GM21360 (cell line): ENCODE measurements around the gene CNGA1.
A peak's percentile ranks its signal among the peaks of the same experiment; 100 is the strongest.
"Not testable (repeated sequence)": the region's sequence is repeated elsewhere in the genome, so short reads cannot be mapped to it uniquely, and the experiment has no call there.

Experiments used
- ATAC-seq: cut with Tn5 transposase; IDR thresholded peaks from one replicate; pipeline ENCODE4 v1.9.1; 2021; ENCODE audit warnings: mild to moderate bottlenecking, moderate library complexity; ENCODE audit not compliant: unreplicated experiment

The CNGA1 gene

DNA sequence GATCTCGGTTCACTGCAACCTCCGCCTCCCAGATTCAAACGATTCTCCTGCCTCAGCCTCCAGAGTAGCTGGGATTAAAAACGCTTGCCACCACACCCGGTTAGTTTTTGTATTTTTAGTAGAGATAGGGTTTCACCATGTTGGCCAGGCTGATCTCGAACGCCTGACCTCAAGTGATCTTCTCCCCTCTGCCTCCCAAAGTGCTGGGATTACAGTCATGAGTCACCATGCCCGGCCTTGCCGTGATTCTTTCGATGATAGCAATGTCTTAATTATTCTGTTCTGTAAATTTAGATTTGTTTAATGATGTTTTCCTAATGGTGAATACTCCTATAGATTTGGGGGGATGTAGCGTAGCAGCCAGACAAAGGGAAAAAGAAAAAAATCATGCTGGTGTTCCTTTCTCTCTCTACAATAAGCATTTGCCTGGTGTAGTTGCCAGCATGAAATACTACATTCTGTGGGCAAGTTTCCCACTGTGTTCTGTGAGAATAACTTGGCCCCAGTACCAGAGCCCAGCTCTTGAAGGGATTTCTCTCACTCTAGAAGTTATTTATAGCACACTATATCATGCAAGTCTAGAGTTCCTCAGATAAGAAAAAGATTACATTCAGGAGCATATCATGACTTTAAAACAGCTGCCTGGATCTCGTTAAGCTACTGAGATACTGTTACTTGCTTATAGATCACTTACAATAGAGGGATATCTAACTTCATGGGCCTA is 15.5 kb upstream of the CNGA1 start:
- ATAC-seq, result no peak

DNA sequence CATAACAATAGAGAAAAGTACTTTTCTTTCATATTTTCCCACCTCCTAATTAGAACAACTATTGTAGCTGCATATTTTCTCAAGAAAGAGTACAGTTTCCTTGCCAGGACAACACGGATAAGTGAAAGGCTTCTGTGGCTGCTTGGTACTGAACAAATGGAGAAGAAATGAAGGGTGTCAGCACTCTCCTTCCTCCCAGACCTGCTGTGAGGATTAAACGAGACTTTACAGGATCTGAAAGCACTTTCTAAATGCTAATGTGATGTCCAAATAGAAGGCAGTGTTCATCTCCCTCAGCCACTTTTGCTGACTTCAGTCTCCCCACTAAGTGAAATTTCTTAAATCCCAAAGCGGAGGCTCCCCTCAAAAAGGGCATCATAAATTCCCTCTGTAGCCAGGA is 14.0 kb upstream of the CNGA1 start:
- ATAC-seq, result no peak

DNA sequence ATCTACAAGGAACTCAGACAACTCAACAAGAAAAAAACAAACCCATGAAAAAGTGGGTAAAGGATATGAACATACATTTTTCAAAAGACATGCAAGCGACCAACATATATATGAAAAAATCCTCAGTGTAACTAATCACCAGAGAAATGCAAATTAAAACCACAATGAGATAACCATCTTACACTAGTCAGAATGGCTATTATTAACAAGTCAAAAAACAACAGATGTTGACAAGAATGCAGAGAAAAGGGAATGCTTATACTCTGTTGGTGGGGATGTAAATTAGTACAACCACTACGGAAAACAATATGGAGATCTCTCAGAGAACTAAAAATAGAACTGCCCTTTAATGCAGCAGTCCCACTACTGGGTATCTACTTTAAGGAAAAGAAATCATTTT is 12.2 kb upstream of the CNGA1 start:
- peak; percentile 64 for ATAC-seq

DNA sequence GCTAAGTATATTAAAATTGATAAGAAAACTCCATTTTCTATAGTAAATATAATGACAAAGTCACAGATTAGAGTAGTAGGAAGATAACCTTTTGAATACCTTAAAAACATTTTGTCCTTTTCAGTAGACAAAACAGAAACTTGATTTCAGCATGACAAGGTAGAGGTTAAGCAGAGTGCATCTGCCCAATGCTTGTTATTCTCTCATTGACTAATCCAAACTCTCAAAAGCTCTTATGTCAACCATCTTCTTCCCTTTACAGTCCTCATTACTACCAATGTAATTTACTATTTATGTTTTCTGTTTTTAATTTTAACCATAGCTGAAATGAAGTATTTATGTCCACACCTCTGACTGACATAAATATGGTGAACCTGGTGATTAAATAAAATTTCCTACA is 11.2 kb upstream of the CNGA1 start:
- peak; percentile 82 for ATAC-seq

DNA sequence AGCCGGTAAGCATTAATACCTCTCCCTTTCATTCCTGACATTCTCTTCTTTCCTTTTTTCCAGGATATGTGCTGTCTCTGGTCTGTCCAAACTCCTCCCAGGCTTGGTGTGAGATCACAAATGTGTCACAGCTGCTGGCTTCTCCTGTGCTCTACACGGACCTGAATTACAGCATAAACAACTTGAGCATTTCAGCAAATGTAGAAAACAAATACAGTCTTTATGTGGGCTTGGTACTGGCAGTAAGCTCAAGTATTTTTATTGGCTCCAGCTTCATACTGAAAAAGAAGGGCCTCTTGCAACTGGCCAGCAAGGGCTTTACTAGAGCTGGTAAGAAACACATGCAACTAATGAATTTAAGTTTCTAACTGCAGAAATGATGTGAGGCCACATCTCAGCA is 8.5 kb upstream of the CNGA1 start:
- no peak for ATAC-seq

DNA sequence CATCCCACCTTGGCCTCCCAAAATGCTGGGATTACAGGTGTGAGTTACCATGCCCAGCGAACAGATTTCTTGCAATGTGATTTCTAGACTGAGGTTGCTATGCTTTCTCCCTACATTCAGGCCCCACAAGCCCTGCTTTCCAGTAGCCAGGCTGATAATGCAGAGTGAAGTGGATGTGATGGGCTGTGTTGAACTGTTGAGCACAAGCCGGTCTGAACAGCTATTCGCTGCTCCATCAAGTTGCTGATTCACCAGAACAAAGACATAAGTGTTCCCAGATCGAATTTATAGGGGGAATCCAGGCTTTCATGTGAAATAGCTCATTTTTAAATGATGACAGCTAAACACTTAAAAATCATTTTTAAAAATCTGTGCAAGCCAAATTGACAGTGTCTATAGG is 8.0 kb upstream of the CNGA1 start:
- ATAC-seq, result no peak

DNA sequence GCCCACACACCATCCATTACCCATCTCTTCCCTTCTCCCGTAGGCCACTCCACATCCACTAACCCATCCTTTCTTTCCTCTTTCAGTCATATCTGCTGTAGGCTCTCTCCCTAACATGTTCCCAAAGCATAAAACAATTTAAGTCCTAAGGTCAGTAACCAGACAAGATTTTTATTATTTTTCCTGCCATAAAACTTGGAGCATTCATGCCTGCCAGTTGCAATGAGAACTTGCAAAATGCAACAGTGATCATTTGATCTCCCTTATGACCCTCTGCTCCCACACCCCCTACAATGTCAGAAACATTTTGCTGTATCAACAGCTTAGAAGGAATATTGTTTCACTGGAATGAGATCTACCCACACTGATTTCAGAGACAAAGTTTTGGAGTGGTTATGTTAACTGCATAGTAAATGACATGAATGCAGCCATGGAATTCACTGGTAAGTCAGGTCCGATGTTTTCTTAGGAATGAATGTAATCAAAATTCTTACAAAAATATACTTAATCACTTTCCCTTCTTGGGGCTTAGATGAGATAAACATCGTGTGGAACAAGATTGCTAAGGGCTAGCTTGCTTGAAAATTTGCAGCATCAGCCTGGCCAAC is 5.8 kb upstream of the CNGA1 start:
- no peak for ATAC-seq

DNA sequence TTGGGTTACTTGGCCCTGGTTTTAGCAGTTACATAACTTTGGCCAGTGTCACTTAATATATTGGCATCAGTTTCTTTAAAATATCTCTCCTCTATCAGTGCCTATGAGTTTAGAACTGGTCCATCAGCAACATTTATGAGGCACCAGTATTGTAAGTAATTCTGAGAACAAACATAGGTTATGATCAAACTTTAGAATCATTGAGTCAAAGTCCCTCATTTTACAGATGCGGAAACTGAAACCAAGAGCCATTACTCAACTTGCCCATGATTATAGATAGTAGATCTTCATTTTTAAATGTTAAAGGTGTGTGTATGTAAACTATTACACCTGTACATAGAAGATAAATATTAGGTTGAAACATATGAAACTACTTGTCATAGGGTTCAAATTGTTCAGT is 4.6 kb upstream of the CNGA1 start:
- ATAC-seq, result no peak

DNA sequence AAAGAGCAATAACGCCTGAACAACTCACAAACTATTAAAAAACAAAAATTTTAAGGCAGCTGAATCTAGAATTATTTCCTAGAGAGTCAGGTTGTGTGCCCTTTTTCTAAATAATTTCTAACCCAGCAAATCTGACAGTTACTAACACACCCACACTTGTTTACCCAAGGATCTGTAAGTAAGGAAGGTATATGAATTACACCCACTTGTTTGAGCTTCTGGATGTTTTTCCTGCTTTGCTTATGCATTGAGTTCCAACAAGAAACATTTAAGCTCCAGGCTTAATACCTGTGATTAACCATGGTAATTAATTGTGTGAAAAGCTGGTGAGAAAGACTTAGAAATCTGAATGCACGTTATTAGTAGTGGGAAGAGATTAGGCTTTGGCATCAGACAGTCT is 1.6 kb upstream of the CNGA1 start:
- ATAC-seq, result no peak

DNA sequence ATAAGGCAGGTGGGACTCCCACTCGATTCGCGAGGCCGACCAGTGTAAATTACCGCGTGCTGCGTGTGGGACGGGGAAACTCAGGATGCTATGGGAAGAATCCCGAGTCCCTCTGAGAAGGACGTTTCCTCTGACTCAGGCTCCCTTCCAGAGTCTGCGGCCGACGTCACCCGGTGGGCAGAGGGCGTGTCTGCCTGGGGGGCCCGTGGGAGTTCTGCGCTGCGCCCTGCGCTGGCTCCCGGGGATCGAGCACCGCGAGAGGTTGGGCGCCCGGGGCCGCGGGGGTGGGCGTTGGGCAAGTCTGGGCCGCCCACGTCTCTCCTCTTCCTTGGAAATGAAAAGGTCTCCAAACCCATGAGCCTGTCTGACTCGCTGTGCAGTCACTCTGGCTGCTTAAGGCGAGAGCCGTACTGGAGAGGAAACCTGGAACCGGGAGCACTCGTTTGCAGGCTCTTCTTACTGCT is 659 bp upstream of the CNGA1 start:
- ATAC-seq, result no peak

DNA sequence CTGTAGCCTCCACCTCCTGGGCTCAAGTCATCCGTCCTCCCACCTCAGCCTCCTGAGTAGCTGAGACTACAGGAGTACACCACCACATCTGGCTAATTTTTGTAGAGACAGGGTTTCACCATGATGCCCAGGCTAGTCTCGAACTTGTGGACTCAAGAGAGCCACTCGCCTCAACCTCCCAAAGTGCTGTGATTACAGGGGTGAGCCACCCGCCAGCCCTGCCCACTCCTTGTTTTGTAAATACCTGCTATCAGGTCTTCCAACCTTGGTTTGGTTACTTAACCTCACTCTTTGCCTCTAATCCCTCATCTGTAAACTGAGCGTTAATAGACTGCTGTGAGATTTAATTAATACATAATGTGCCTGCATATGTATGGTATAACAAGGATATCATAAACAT is 803 bp downstream of the CNGA1 start:
- ATAC-seq, result no peak

DNA sequence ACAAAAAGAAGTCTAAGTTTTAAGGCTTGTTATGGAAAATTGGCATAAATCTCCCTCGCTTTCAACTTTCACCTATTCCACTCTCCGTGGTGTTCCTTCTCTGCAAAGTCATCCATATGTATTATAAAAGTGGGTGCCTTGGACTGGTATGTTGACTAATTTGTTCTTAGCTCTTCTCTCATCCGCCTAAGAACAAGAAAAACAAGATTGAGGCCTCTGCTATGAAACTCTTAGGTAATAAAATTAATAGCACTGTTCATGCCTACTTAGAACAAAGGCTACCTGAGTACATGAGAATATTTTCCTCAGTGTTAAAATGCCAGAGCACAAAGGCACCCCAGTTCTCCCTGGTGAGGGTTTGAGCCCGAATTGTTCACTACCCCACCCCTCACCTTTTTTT is 1.3 kb downstream of the CNGA1 start:
- ATAC-seq, result no peak

DNA sequence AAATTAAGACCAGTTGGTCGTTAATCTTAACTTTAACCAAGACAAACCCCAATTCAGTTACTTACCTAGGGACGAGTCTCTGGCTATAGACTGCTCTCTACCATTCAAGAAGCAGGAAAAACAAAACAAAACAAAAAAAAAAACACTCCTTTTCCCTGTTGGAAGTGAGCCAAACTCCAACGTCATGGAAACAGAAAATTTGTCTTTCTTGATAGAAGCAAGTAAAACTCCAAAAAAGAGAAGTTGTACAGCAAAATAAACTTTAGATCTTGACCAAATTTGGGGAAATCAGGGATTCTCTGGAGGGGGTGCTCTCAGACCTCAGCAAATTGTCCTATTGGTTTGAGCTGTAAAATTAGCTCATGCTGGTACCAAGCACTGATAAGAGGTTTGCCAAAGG is 3.7 kb downstream of the CNGA1 start:
- no peak for ATAC-seq

DNA sequence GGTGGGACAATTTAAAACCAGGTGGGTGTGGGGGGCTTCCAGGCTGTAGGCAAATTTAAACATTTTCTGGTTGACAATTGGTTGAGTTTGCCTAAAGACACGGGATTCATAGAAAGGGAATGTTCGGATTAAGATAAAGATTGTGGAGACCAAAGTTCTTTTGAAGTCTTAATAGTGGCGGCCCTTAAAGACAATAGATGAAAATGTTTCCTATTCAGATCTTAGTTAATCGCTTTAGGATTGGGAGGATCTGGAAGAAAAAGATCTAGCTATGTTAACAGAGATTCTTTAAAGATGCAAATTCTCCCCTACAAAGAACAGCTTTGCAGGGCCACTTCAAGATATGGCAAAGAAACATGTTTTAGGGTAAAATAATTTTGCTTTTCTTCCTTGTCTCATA is 4.8 kb downstream of the CNGA1 start:
- ATAC-seq, result no peak

DNA sequence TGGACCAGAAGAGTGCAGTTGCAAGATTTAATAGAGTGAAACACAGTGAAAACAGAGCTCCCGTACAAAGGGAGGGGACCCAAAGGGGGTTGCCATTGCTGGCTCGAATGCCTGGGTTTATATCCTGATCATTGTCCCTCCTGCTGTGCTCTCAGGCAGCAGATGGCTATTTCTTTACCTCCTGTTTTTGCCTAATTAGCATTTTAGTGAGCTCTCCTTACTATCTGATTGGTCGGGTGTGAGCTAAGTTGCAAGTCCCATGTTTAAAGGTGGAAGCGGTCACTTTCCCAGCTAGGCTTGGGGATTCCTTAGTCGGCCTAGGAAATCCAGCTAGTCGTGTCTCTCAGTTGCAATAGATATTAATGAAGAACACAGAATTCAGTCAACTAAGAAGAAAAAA is 5.6 kb downstream of the CNGA1 start:
- not testable (repeated sequence) for ATAC-seq

DNA sequence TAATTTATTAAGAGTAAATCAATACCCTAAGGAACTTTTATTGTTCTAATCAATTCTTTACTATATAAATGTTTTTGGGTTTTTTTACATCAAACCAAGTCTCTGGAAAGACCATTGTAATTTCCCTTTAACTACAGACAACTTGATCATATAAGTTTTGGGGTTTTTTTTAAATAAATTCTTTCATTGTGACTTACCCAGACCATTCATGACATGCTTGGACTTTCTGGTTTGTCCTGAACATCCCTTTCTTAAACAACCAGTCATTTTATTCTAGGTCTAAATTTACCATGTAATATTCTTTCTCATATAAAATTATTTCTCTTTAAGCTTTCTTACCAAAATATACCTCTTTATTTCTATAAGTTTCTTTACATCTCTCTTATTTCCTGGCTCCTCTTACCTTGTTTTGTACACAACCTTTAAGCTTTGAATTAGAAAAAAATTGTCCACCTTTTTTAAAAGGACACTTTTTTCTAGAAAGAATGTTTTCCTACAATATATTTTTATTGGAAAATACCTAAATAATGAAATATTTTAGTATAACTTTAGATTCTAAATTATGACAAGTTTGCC is 8.4 kb downstream of the CNGA1 start:
- no peak for ATAC-seq

DNA sequence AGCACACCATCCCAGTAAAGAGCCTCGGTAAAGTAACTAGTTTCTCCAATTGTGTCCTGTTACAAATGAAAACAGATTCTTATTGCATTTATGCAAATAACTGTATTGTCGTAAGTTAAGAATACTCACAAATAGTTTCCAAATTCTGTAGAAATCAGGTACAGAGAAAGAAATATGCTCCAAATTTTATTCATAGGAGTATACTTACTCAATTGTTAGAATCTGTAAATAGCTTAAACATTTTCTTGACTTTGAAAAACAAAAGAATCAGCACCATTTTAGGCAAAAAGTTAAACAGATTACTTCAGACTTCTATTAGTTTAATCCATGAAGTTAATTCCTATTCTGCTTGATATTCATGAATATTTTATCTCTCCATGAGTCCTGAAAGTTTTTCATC is 10.7 kb downstream of the CNGA1 start:
- no peak for ATAC-seq

DNA sequence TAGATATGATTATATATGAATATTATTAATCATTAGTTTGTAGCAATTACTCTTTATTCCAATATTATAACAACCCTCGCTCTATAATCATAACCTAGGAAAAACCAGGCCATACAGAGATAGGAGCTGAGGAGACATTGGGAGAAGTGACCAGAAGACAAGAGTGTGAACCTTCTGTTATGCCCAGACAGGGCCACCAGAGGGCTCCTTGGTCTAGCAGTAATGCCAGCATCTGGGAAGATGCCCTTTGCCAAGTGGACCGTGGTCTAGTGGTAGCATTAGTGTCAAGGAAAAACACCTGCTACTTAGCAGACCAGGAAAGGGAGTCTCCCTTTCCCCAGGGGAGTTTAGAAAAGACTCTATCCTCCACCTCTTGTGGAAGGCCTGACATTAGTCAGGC is 12.9 kb downstream of the CNGA1 start:
- not testable (repeated sequence) for ATAC-seq

DNA sequence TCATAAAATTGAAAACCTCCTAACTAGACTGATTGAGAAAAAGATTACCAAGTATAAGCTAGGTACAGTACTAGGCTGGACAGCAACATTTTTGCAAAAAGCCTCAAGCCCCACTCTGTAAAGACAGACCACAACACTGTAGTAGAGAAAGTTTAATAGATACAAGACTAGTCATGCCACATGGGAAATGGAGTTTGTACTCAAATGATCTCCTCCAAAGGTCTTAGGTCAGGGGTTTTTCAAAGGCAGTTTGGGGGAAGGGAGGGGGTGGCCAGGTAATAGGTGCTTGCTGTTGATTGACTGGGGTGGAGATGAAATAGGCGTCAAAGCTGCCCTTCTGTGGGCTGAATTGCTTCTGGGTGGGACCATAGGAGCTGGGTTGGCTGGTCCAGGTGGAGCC is 14.2 kb downstream of the CNGA1 start:
- ATAC-seq, result no peak

DNA sequence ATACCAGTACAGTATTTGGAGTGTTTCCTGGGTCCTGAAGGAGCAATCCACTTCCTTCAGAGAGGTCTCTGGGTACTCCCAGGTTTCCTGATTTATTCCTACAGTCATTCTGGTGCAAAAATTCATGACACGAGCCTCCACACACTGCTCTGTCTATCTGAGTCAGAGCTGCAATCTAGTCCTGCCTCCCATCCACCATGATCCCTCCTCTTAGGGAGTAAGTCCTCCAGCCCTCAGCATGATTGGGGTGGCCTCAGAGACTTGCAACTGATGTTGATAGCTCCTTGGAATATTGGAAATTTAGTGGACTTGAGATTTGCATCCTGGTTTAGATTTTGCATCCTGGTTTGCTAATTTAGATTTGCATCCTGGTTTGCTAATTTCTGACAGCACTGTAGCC is 20.5 kb downstream of the CNGA1 start:
- no peak for ATAC-seq

DNA sequence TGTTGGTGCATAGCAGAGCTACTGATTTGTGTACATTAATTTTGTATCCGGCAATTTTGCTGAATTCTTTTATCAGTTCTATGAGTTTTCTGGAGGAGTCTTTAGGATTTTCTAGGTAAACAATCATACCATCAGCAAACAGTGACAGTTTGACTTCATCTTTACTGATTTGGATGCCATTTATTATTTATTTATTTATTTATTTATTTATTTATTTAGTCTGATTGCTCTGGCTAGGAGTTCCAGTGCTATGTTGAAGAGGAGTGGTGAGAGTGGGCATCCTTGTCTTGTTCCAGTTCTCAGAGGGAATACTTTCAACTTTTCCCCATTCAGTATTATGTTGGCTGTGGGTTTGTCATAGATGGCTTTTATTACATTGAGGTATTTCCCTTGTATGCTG is 24.0 kb downstream of the CNGA1 start:
- ATAC-seq, result not testable (repeated sequence)

DNA sequence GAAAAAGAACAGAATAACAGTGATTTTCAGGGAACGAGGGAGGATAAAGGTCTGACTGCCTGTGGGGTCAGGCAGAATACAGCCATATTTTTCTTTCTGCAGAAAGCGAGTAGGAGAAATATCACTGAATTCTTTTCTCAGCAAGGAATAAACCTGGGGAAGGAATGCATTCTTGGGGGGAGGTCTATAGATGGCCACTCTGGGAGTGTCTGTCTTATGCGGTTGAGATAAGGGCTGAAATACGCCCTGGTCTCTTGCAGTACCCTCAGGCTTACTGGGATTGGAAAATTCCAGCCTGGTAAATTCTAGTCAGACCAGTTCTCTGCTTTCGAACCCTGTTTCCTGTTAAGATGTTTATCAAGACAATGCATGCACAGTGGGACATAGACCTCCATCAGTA is 26.3 kb downstream of the CNGA1 start:
- ATAC-seq, result no peak

DNA sequence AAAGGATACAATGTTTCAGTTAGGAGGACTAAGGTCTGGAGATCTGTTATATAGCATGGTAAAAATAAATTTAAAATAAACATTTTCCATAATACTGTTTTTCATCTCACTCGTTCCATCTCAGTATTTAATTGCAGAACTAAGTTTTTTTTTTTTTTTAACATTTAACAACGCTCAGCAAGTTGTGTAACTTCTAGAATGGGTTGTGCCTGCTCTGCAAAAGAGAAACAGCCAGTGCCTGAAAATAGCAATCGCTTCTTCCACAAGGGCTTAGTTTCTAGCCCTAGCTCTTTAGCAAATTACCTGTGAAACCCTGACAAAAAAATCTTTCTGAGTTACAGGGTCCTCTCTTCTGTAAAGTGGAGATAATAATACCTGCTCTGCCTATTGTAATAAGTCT is 41.9 kb downstream of the CNGA1 start:
- no peak for ATAC-seq
